Measurements from ENCODE around the gene ZFR2.

DNA sequence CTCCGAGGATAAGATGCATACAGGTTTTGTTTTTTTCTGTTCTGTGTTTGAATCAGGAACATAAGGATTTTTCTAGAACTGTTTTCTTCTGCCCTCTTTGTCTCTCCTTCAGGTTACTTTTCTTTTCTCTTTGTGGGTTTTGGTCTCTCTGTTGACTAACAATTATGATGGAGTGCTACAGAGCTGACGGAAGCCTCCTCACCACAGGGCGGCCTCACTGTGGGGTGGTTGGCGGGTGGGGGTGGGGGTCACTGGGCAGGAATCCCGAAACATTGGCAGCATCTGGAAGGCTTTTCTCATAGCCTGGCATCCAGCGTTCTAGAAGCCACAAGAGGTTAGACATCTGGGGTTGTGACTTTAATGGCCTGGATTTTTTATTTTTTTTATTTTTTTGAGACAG, 70.7 kb downstream of the ZFR2 start:
- TF ChIP-seq, protein P1, sequence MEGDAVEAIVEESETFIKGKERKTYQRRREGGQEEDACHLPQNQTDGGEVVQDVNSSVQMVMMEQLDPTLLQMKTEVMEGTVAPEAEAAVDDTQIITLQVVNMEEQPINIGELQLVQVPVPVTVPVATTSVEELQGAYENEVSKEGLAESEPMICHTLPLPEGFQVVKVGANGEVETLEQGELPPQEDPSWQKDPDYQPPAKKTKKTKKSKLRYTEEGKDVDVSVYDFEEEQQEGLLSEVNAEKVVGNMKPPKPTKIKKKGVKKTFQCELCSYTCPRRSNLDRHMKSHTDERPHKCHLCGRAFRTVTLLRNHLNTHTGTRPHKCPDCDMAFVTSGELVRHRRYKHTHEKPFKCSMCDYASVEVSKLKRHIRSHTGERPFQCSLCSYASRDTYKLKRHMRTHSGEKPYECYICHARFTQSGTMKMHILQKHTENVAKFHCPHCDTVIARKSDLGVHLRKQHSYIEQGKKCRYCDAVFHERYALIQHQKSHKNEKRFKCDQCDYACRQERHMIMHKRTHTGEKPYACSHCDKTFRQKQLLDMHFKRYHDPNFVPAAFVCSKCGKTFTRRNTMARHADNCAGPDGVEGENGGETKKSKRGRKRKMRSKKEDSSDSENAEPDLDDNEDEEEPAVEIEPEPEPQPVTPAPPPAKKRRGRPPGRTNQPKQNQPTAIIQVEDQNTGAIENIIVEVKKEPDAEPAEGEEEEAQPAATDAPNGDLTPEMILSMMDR (IDR thresholded peaks at IDR 0.05) = no peak
- no peak for TF ChIP-seq POLR2A (IDR thresholded peaks at IDR 0.05)
